PFSK-1 (cell line): ENCODE results near the gene RNF145.

ENCODE experiments used
- FOXP2 ChIP-seq: optimal IDR thresholded peaks from 2 replicates; pipeline ENCODE3; 2011; ENCODE audit warnings: borderline replicate concordance, control low read depth, inconsistent platforms; ENCODE audit not compliant: insufficient read depth; ENCODE audit errors: extremely low read length, extremely low read depth
- POLR2AphosphoS5 ChIP-seq: IDR thresholded peaks from 2 replicates; pipeline ENCODE4 v1.6.1; 2012; ENCODE audit warnings: low read depth, mild to moderate bottlenecking, control low read depth, low read length, moderate library complexity
- REST ChIP-seq, 2 experiments: IDR thresholded peaks; 2 replicates each; pipeline versions ENCODE4 v1.6.1 to v1.8.0; 2011 to 2012; ENCODE audit warnings: low read depth in 2 of 2, low read length in 2 of 2, control low read depth in 1 of 2, inconsistent platforms in 1 of 2, mild to moderate bottlenecking in 1 of 2, moderate library complexity in 1 of 2; ENCODE audit not compliant: insufficient read depth in 1 of 2
- SIN3A ChIP-seq: IDR thresholded peaks from 2 replicates; pipeline ENCODE4 v1.6.1; 2012; ENCODE audit warnings: mild to moderate bottlenecking, low read length, moderate library complexity, borderline replicate concordance; ENCODE audit not compliant: insufficient read depth
- TAF1 ChIP-seq: IDR thresholded peaks from 2 replicates; pipeline ENCODE4 v1.6.1; 2012; ENCODE audit warnings: low read length, control low read depth, borderline replicate concordance; ENCODE audit not compliant: insufficient read depth

RNF145 gene

GRCh38 chr5:159135896-159136531 lies 73.3 kb downstream of the RNF145 start:
- TF ChIP-seq TAF1: no peak

- TF ChIP-seq SIN3A (no peak), POLR2AphosphoS5 (no peak), FOXP2 (no peak), REST (IDR thresholded peaks at IDR 0.05; ENCODE audit: insufficient read depth in 1 of 2, low read depth in 2 of 2, low read length in 2 of 2) (no peak), TAF1 (no peak)
Measured at GRCh38 chr5:159133041-159133741, 76.2 kb downstream of the RNF145 start.

GRCh38 chr5:159132429-159133040 lies 76.8 kb downstream of the RNF145 start:
- TF ChIP-seq SIN3A: no peak
- no peak for TF ChIP-seq FOXP2
- no peak for TF ChIP-seq REST (IDR thresholded peaks at IDR 0.05; ENCODE audit: insufficient read depth in 1 of 2, low read depth in 2 of 2, low read length in 2 of 2)
- no peak for TF ChIP-seq TAF1
- TF ChIP-seq POLR2AphosphoS5: no peak

- TF ChIP-seq REST (IDR thresholded peaks at IDR 0.05; ENCODE audit: insufficient read depth in 1 of 2, low read depth in 2 of 2, low read length in 2 of 2) (no peak), POLR2AphosphoS5 (no peak), FOXP2 (no peak), SIN3A (no peak), TAF1 (no peak)
Measured at GRCh38 chr5:159131951-159132350, 77.4 kb downstream of the RNF145 start.

GRCh38 chr5:159130871-159131270 lies 78.5 kb downstream of the RNF145 start:
- no peak for TF ChIP-seq REST (IDR thresholded peaks at IDR 0.05; ENCODE audit: insufficient read depth in 1 of 2, low read depth in 2 of 2, low read length in 2 of 2)
- TF ChIP-seq FOXP2: no peak
- no peak for TF ChIP-seq TAF1
- no peak for TF ChIP-seq POLR2AphosphoS5
- no peak for TF ChIP-seq SIN3A
